T-helper 1 cell (primary cell): ENCODE results near the gene IFI30.

Experiments
- DNase-seq, 5 donors: peaks; one replicate each; pipeline ENCODE4 v3.0.0-alpha.2; 2012 to 2020

The IFI30 gene

GRCh38 chr19:18171605-18172327 is 1.8 kb upstream of the IFI30 start:
- DNase-seq: no peak

DNA sequence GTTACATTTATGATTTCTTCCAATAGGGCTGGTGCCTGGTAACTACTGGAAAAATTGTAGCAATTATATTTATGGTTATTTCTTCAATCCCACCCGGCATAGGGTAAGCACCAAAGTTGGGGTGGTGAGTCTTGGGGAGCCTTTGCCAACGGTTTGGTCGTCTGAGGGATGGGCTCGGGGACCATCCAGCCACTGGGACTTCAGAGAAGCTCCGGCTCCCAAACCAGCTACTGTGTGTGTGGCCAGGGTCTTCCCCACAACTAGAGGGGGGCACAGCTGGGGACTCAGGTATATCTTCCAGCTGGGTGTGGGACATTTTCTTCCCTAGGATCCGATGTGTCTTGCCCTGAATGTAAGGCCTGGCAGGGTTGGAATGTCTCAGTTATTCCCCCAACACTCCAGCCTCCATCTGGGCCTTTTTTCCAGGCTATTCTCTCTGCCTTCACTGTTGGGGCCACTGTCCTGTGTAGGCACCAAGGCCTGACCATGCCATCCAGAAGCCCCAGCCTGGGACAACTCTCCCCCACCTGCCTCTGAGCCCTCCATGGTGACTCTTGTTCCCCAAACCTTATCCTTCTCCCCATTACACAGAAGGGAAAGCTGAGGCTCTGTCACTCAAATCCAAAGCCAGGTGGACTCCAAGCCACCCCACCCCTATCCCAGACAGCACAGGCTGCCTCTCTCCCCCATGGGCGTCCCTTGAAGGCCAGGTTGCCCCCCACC is 1.1 kb upstream of the IFI30 start:
- DNase-seq: no peak

GRCh38 chr19:18173054-18173571 is 500 bp upstream of the IFI30 start:
- DNase-seq: no peak

GRCh38 chr19:18174983-18175382 is 1.4 kb downstream of the IFI30 start:
- DNase-seq: no peak

DNA sequence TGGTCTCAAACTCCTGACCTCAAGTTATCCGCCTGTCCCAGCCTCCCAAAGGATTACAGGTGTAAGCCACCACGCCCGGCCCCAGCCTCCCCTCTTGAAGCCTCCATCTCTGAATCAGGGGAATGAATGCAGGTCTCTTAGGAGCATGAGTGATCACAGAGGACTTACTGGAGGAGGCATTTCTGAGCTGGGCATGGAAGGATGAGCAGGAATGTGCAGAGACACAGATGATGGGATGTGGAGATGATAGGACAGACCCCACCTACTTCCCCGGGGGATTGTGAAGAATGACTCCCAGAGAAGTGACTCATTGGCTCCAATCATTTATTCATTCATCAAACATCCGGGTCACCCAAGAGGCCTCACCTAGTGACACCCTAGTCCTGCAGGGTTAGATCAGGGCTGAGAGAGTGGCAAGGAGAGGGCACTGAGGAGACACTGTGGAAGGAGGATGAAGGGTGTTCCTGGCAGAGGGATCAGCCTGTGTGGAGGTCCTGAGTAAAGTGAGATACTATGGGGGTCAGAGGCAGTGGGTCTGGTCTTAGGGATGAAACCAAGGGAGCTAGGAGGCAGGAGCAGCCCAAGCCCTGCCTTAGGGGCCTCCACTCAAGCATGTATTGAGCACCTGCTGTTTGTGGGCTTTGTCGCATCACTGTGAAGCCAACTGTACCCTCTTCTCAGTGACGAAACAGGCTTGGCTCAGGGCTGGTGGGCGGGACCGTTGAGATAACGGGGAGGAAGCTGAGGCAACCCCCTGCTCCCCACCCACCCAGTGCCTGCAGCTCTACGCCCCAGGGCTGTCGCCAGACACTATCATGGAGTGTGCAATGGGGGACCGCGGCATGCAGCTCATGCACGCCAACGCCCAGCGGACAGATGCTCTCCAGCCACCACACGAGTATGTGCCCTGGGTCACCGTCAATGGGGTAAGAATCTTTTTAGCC is 3.0 kb downstream of the IFI30 start:
- DNase-seq: no peak

DNA sequence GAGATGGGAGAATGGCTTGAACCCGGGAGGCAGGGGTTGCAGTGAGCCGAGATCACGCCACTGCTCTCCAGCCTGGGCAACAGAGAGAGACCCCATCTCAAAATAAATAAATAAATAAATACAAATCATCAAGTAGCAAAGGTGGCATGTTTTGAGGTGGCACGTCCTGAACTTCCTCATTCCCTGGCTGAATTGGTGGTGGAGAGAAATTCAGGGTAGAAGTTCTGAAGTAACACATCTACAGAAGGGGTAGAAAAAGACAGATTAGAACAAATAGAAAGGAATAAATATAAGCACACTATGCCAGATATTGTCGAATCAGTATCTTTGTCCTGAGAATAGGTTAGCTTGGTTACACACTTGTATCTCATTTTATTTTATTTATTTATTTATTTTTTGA is 6.3 kb downstream of the IFI30 start:
- DNase-seq: no peak

DNA sequence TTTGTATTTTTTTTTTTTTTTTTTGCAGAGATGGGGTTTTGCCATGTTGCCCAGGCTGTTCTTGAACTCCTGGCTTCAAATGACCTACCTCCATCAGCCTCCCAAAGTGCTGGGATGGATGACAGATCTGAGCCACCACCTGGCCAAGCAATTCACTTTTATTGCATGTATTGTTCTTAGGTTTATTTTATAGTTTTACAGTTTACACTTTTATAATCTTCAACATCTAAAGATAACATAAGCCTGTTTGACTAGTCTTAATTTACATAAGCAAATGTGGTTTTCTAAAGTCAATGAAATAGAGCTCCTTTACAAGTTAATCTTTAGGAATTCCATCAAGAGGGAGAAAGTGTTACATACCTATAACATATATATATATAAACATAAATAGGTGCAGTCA is 9.9 kb downstream of the IFI30 start:
- DNase-seq: no peak

- DNase-seq: no peak
These were observed 11.9 kb downstream of the IFI30 start for GRCh38 chr19:18185538-18185937.

- no peak for DNase-seq
These were observed 16.7 kb downstream of the IFI30 start for GRCh38 chr19:18190278-18190677.

GRCh38 chr19:18191640-18192062 is 18.0 kb downstream of the IFI30 start:
- DNase-seq: no peak

- peak; percentile 97 to 100 (median 98) for DNase-seq
These were observed 19.2 kb downstream of the IFI30 start, which contains the start of gene MPV17L2 for GRCh38 chr19:18192673-18193387. TSS of gene MPV17L2 (plus strand) at chr19:18193218. CDS start at chr19:18193282, 64 bp downstream.

- DNase-seq: no peak
These were observed 20.0 kb downstream of the IFI30 start for GRCh38 chr19:18193388-18194180.

DNA sequence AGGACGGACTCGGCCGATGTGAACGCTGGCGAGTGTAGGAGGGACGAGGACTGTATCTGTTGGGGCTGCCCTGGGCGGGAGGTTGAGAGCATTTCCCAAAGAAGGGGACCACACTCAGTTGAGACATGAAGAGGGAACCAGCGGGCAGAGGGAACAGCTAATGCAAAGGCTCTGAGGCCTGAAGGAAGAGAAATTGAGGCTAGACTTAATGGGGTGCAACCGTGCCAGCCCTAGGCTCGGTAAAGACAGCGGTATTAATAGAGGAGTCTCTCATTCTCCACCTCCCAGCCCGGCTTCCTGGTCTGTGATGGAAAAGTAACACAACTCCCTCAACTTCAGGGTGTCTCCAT is 20.5 kb downstream of the IFI30 start:
- DNase-seq: no peak

- DNase-seq: peak in 2 of 5 donors; percentile 17 to 22
These were observed 21.1 kb downstream of the IFI30 start for GRCh38 chr19:18194554-18195238.

DNA sequence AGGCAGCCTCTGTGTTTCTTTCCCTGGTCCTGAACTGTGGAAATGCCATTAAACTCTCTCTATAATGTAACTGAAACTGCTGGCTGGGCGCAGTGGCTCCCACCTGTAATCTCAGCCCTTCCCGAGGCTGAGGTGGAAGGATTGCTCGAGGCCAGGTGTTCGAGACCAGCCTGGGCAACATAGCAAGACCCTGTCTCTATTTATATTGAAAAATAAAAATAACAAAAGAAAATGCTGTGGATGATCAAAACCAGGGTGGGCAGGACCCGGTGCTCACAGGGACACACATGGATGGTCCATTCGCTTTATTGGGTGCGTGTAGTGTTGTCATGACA is 22.9 kb downstream of the IFI30 start:
- DNase-seq: no peak

DNA sequence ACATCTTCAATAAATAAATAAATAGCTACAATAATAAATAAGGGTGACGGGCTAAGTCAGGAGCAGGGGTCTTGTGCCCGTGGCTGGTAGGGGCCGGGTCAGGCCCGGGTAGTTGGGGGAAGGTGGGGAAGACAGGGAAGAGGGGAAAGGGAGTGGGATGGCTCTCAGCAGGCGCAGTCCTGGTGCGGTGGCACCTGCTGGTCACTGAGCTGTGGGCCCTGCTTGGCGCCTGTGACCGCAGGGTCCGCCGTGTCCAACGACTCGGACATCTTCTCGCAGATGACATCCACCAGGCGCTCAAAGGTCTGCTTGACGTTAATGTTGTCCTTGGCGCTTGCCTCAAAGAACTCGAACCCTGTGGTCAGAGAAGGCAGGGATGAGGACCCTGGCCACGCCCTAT is 23.7 kb downstream of the IFI30 start:
- no peak for DNase-seq

- DNase-seq: no peak
These were observed 24.3 kb downstream of the IFI30 start for GRCh38 chr19:18197941-18198340.

DNA sequence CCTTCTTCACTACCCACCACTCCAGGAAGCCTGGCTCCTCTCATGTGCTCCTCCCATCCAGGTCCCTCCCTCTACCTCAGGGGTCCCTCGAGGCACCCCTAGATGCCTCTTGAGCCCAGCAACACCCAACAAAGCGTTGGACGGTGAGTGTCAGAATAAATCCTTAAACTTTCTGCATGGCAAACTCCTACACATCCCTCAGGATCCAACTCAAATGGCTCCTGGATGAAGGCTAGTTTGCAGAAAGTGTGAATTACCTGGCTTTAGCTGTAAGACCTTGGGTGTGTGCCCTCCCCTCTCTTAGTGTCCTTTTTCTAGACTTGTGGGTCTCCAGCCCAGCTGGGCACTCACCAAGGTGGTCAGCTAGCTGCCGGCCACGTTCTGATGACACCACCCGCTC is 24.8 kb downstream of the IFI30 start:
- no peak for DNase-seq

- DNase-seq: no peak
These were observed 28.8 kb downstream of the IFI30 start for GRCh38 chr19:18202397-18202777.

DNA sequence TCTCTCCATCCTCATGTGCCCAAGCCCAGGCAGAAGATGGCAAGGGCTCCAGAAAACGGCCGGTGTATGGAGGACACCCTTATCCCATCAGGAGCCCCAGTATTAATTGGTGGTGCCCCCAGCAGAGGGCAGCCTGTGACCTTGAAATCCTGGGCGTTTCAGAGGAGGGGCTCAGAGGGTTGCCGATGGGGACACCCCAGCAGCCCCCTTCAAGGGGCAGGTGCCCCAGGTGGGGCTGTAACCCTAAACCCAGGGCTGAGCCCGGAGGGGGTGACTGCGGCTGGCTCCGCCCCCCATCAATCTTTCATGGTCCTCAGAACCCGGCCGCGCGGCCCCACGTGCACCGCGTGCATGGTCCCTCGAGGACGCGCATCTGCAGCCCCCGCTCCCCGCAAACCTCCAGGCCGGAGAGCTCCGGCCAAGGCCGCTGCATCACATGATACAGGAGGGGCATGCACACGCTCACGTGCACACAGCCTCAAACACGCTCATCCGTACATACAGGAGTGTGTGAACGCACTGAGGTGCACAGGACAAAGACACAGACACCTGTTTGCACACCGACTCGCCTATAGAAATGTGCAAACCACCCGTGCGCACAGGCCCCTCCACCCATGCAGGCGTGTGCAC is 29.3 kb downstream of the IFI30 start:
- no peak for DNase-seq
